ENCODE measurements around the gene TCP10L. TPM values are rescaled to one million over a fixed set of nuclear protein-coding genes. Genes with fewer than 3 reads are reported as not detected.

Gene TCP10L
- total RNA-seq, 2 donors from 2014 or later: 0.74 to 1.2 TPM

- no peaks in the 10 kb centered on the region for H3K9me3 ChIP-seq
- no peak overlapping the region for H3K4me3 ChIP-seq
- intact Hi-C loops (cut with DNase I): no loop called here
- TF ChIP-seq CTCF (IDR thresholded peaks at IDR 0.05): no peak
- H3K27ac ChIP-seq: no peak overlapping the region
- no peak overlapping the region for H3K9ac ChIP-seq (ENCODE audit: low read depth in 2 of 2, low read length in 2 of 2)
- no peaks in the 10 kb centered on the region for H3K36me3 ChIP-seq
- no peaks in the 10 kb centered on the region for H3K27me3 ChIP-seq
- H3K4me1 ChIP-seq: no peaks in the 10 kb centered on the region
- DNase-seq: no peak
These were observed 10.1 kb upstream of the TCP10L start for GRCh38 chr21:32595431-32595830.

- intact Hi-C loops (cut with DNase I): no loop called here
- H3K9ac ChIP-seq (ENCODE audit: low read depth in 2 of 2, low read length in 2 of 2): no peak overlapping the region
- no peak for DNase-seq
These were observed 8.4 kb upstream of the TCP10L start for GRCh38 chr21:32593690-32594089.

GRCh38 chr21:32592929-32593502, 7.7 kb upstream of the TCP10L start:
- DNase-seq: no peak
- no peaks in the 10 kb centered on the region for H3K9me3 ChIP-seq
- H3K4me1 ChIP-seq: no peaks in the 10 kb centered on the region
- no peak for TF ChIP-seq CTCF (IDR thresholded peaks at IDR 0.05)
- H3K27me3 ChIP-seq: no peaks in the 10 kb centered on the region
- no peak overlapping the region for H3K9ac ChIP-seq (ENCODE audit: low read depth in 2 of 2, low read length in 2 of 2)
- H3K4me3 ChIP-seq: no peak overlapping the region
- no peak overlapping the region for H3K27ac ChIP-seq
- intact Hi-C loops (cut with DNase I): no loop called here
- no peaks in the 10 kb centered on the region for H3K36me3 ChIP-seq

More at GRCh38 chr21:32593690-32594089, 8.4 kb upstream of the TCP10L start:
- Histone ChIP-seq H3K27me3 (no peaks in the 10 kb centered on the region), H3K4me1 (no peaks in the 10 kb centered on the region), H3K27ac (no peak overlapping the region), H3K36me3 (no peaks in the 10 kb centered on the region), H3K4me3 (no peak overlapping the region), H3K9me3 (no peaks in the 10 kb centered on the region)
- TF ChIP-seq CTCF (IDR thresholded peaks at IDR 0.05): no peak

- Histone ChIP-seq H3K27ac (no peak overlapping the region), H3K36me3 (no peaks in the 10 kb centered on the region), H3K4me1 (no peaks in the 10 kb centered on the region), H3K4me3 (no peak overlapping the region), H3K27me3 (no peaks in the 10 kb centered on the region), H3K9ac (ENCODE audit: low read depth in 2 of 2, low read length in 2 of 2) (no peak overlapping the region), H3K9me3 (no peaks in the 10 kb centered on the region)
- DNase-seq: no peak
- no peak for TF ChIP-seq CTCF (IDR thresholded peaks at IDR 0.05)
- intact Hi-C loops (cut with DNase I): no loop called here
These were observed 4.8 kb upstream of the TCP10L start for GRCh38 chr21:32590130-32590529.

- intact Hi-C loops (cut with DNase I): no loop called here
- Histone ChIP-seq H3K4me1 (no peaks in the 10 kb centered on the region), H3K27me3 (no peaks in the 10 kb centered on the region), H3K36me3 (no peaks in the 10 kb centered on the region), H3K4me3 (no peak overlapping the region), H3K27ac (no peak overlapping the region), H3K9me3 (no peaks in the 10 kb centered on the region), H3K9ac (ENCODE audit: low read depth in 2 of 2, low read length in 2 of 2) (no peak overlapping the region)
- DNase-seq: no peak
- no peak for TF ChIP-seq CTCF (IDR thresholded peaks at IDR 0.05)
These were observed 2.3 kb upstream of the TCP10L start for GRCh38 chr21:32587651-32588050.

Data from colonic mucosa (tissue), 4 donors.